HG03108 (cell line): ENCODE data around the gene TBC1D12.
"Not testable (repeated sequence)": the region's sequence is repeated elsewhere in the genome, so short reads cannot be mapped to it uniquely, and the experiment has no call there.

Experiments used
- ATAC-seq: cut with Tn5 transposase; IDR thresholded peaks from one replicate; pipeline ENCODE4 v1.9.1; 2021; ENCODE audit warnings: moderate library complexity; ENCODE audit not compliant: unreplicated experiment

The TBC1D12 gene

DNA sequence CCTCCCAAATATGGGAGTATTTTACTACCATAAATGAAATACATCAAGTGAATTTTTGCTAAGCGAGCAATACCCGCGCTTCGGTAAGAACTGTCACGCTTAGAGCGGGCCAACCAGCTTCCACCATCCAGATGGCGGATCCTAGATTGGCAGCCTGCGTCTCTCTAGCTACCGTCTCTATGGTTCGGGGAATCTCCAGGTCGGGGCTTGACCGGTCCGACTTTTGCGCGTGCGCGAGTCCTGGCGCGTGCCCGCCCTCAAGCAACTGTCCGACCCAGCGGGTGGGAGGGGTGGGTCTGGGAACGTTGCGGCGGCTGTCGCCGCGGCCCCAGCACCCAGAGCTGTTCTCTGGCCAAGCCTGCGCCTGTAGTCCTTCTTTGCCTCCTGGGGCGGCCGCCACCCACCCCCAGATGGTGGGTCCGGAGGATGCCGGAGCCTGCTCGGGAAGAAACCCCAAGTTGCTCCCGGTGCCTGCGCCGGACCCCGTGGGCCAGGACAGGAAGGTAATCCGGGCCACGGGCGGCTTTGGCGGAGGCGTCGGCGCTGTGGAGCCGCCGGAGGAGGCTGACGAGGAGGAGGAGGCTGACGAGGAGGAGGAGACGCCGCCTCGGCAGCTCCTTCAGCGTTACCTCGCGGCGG is at the start of gene TBC1D12:
Gene TBC1D12 (plus strand): TSS at position 338 of the 639 bp plus-strand sequence. CDS start 73 bp downstream, at position 411.
- peak; percentile 68 for ATAC-seq

- ATAC-seq, result no peak
Measured at GRCh38 chr10:94353336-94353735, 49.0 kb upstream of the TBC1D12 start.

DNA sequence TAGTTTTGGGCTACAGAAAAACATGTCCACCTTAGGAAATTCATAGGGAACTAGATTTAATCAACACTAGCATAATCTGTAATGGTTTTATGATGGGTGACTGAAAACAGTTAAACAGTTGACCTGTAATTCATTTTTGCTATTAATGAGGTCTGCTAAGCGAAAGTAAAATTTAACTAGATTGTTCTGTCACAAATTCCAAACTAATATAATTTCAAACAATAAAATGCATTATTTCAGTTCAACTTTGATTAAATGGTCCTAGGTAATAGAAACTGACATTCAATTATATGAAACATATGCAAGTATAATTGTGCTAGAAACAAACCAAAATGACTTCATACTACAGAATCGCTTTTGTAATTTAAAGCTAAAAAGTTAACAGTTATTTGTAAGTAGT is 46.5 kb upstream of the TBC1D12 start:
- ATAC-seq, result no peak

DNA sequence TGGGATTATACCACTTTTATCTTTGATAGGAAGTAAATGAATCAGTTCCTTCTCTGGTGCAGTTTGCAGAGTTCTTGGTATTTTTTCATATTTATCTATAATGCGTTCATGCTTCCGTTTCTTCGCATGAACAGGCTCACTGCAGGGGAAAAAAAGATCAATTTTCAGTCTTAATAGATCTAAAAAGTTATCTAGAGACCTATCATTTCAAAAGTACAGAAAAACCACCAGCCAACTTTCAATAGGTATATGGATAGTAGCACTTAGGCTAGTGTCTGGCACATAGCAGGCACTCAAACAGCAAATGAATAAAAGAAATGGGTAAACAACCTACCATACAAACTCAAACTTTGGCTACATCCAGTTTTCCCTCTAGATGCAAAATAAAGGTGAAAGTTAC is 45.1 kb upstream of the TBC1D12 start:
- ATAC-seq, result no peak

DNA sequence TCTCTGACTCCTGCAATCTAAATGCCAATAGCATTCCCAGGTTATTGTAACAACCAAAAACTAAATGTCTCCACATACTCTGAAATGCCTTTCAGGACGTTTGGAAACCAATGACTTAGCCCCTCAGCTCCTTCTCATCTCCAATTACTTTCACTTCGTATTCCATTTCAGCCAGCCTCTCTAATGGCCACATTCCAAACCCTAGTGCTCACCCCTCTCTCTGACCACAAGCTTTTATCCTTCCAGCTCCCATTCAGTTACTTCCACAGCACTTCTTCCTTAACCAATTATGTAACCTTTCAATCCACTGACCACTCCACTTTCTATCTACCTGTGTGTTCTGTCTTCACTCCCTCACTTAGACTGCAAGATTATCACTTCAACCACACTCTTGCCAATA is 43.9 kb upstream of the TBC1D12 start:
- no peak for ATAC-seq

DNA sequence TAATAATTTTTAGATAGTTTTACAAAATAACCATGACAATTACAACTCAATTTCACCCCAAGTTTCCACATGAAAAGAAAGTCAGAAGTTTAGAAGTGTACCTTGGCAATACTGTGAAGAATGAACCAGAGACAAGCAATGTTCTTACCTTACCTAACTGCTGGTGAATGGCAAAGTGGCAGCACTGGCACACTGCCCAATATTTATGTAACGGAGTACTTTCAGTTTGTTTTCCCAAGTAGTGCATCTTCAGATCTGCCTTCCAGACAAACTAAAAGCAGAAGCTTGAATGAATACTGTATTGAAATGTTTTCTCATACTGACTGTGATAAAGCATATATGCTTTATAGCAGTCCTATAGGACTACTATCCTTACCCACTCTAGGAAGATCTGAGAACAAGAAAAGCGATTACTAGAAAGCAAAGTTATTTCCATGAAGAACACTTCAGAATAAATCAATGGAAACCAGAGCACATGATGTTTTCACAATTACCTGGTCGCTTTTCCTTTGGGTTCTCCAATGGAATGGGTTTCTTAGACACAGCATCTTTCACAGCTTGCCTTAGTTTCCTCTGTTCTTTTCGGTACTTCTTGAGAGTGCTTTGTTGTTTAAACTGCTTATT is 41.1 kb upstream of the TBC1D12 start:
- ATAC-seq, result no peak

DNA sequence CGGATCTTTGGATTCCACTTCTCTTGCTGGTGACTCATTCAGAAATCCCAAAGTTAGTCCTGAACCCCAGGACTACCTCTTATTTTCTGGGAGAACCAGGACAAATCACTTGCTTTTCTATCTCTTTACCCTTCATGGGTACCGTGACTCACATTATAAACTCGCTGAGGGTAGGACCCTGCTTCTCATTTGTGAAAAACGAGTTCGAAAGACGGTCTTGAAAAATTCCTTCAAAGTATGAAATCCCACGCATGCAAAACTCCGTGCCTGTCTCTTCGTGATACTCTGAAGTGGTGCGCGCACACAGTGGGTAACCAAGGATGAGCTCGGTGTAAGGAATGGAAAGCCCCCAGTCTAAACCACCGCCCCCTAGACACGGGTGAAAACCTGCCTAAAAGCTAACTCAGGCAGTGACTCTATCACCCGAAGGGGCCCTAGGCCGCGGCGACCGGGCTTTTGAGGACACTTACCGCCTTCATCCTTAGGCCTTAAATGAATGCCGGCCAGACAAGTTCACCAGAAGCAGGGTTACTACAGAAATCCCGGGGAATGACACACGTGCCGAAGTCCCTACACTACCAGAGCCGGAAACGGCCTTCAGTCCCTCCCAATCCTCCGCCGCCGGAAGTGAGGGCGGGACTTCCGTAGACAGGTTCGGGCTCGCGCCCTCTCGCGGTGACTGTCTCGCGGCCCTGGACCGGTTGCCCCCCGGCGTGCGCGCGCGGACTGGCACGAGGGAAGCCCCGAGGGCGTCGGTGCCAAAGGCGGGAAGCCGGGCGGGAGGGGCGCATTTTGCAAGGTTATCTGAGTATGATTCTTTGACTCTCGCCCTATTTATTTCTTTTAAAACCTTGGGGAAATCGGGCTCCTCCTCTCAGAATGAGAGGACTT is 39.7 kb upstream of the TBC1D12 start, which contains the start of gene NOC3L:
Gene NOC3L (minus strand): TSS at position 580 of the 891 bp plus-strand sequence. CDS start 101 bp downstream, at position 479.
- peak; percentile 99 for ATAC-seq

- ATAC-seq, result no peak
Measured at GRCh38 chr10:94363251-94363565, 39.1 kb upstream of the TBC1D12 start.

- no peak for ATAC-seq
Measured at GRCh38 chr10:94364482-94364881, 37.9 kb upstream of the TBC1D12 start.

DNA sequence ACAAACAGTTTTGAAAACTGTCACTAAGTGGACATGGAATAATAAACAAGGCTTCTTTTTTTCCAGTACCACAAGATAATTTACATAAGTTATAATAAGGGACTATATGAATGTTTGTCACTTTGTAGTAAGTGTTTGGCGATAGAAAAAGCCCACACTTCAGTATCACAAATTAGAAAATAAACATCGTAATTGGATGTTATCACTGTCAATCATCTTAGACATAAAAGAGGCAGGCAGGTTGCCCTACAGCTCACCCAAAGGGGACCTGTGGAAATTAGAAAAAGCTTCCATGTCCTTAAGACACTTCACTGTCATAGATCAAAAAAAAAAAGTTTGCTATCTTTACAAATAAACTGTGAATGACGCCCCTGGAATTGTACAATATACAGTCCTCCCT is 36.0 kb upstream of the TBC1D12 start:
- ATAC-seq, result no peak

DNA sequence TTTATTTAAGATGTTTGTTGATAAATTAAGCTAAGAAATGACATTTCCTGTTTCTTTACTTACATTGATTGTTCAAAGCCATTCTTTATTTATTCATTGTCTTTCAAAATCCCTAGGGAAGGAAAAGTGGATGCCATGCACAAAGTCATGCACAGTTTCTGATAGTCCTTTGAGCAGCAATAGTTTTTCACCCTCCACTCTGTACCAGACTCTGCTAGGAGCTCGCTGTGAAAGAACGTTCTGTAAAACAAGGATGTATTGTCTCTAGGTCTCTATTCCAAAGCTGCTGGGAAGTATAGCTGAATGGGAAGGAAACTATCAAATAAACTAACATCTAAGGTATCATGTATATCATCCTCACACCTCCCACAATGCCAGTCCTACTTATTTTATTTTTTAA is 31.8 kb upstream of the TBC1D12 start:
- ATAC-seq, result no peak

GRCh38 chr10:94375374-94375773 is 27.0 kb upstream of the TBC1D12 start:
- ATAC-seq, result no peak

GRCh38 chr10:94376865-94377264 is 25.5 kb upstream of the TBC1D12 start:
- no peak for ATAC-seq

GRCh38 chr10:94383530-94383929 is 18.8 kb upstream of the TBC1D12 start:
- ATAC-seq, result no peak

DNA sequence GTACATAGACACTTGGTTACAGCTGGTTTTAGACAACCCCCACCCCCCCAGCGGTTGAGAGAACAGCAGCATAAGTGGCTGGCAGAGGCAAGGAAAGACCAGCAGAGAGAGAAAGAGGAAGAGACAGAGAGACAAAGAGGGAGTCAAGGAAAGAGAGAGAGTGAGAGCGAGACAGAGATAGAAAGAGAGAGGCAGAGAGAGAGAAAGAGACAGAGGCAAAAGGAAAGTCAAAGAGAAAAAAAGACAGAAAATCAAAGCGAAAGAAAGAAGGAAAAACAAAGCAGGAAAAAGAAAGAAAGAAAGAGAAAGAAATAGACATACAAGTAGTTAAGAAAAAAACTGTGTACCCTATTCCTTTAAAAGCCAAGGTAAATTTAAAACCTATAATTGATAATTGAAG is 16.6 kb upstream of the TBC1D12 start:
- ATAC-seq, result not testable (repeated sequence)

DNA sequence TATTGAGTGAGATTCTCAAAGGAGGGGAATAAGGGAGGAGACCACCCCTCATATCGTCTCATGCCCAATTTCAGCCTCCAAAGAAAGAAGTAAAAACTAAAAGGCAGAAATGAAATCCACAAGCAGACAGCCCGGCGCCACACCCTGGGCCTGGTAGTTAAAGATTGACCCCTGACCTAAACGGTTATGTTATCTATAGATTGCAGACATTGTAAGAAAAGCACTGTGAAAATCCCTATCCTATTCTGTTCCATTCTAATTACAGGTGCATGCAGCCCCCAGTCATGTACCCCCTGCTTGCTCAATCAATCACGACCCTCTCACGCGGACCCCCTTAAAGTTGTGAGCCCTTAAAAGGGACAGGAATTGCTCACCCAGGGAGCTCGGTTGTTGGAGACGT is 10.2 kb upstream of the TBC1D12 start:
- not testable (repeated sequence) for ATAC-seq

- ATAC-seq, result no peak
Measured at GRCh38 chr10:94397549-94398370, 4.6 kb upstream of the TBC1D12 start.

GRCh38 chr10:94398762-94399161 is 3.6 kb upstream of the TBC1D12 start:
- no peak for ATAC-seq

DNA sequence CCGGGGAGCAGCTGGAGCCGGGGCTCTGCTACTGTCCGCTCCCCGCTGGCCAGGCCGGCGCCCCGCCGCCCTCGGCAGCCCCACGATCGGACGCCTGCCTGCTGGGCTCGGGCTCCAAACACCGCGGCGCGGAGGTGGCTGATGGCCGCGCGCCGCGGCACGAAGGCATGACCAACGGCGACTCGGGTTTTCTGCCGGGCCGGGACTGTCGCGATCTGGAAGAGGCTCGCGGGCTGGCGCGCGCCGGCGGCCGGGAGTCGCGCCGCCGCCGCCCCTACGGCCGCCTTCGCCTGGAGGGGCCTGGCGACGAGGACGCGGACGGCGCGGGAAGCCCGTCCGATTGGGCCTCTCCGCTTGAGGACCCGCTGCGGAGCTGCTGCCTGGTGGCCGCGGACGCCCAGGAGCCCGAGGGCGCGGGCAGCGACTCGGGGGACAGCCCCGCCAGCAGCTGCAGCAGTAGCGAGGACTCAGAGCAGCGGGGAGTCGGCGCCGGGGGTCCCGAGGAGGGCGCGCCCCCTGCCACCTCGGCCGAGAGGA is 570 bp downstream of the TBC1D12 start:
- peak; percentile 24 for ATAC-seq

- peak; percentile 62 for ATAC-seq
Measured at GRCh38 chr10:94403380-94404213, 1.3 kb downstream of the TBC1D12 start.
